Measurements from ENCODE around the gene GPRC5D. TPM values are rescaled to one million over a fixed set of nuclear protein-coding genes. Genes with fewer than 3 reads are reported as not detected.

The GPRC5D gene
- total RNA-seq, 1 experiment from 2014 or later = not detected

GRCh38 chr12:12997156-12997555, 45.2 kb upstream of the GPRC5D start:
- no peak overlapping the region for H3K9ac ChIP-seq (ENCODE audit: low read length)
- H3K4me3 ChIP-seq (ENCODE audit: low read length) = no peak overlapping the region
- H4K20me1 ChIP-seq (ENCODE audit: insufficient read depth, low read depth, low read length) = no peaks in the 10 kb centered on the region
- H3K79me2 ChIP-seq (ENCODE audit: low read length) = no peaks in the 10 kb centered on the region
- H2AFZ ChIP-seq (ENCODE audit: low read length) = no peak overlapping the region
- peaks cover 15% of the 10 kb centered on the region for H3K4me1 ChIP-seq (ENCODE audit: low read length)
- H3K9me2 ChIP-seq (replicated peaks; ENCODE audit: insufficient read depth, low read length) = no peaks in the 10 kb centered on the region
- no peaks in the 10 kb centered on the region for H3K27me3 ChIP-seq (ENCODE audit: low read length)
- H3K4me2 ChIP-seq (ENCODE audit: low read depth, low read length, poor library complexity, severe bottlenecking) = no peak overlapping the region
- DNase-seq = no peak
- no peaks in the 10 kb centered on the region for H3K9me3 ChIP-seq (ENCODE audit: low read length)
- H3K36me3 ChIP-seq (ENCODE audit: insufficient read depth, low read length) = no peaks in the 10 kb centered on the region
- H3K27ac ChIP-seq (ENCODE audit: low read length) = no peak overlapping the region

- Histone ChIP-seq H3K4me3 (ENCODE audit: low read length) (no peak overlapping the region), H3K4me1 (ENCODE audit: low read length) (peaks cover 13% of the 10 kb centered on the region), H3K27ac (ENCODE audit: low read length) (no peak overlapping the region), H3K36me3 (ENCODE audit: insufficient read depth, low read length) (no peaks in the 10 kb centered on the region), H3K4me2 (ENCODE audit: low read depth, low read length, poor library complexity, severe bottlenecking) (no peak overlapping the region), H2AFZ (ENCODE audit: low read length) (no peak overlapping the region), H3K9ac (ENCODE audit: low read length) (no peak overlapping the region), H4K20me1 (ENCODE audit: insufficient read depth, low read depth, low read length) (no peaks in the 10 kb centered on the region), H3K9me3 (ENCODE audit: low read length) (no peaks in the 10 kb centered on the region), H3K79me2 (ENCODE audit: low read length) (no peaks in the 10 kb centered on the region), H3K27me3 (ENCODE audit: low read length) (no peaks in the 10 kb centered on the region), H3K9me2 (replicated peaks; ENCODE audit: insufficient read depth, low read length) (no peaks in the 10 kb centered on the region)
- no peak for DNase-seq
Measured at GRCh38 chr12:12996209-12996608, 44.2 kb upstream of the GPRC5D start.

- Histone ChIP-seq H3K27ac (ENCODE audit: low read length) (no peak overlapping the region), H3K79me2 (ENCODE audit: low read length) (no peaks in the 10 kb centered on the region), H3K27me3 (ENCODE audit: low read length) (no peaks in the 10 kb centered on the region), H2AFZ (ENCODE audit: low read length) (no peak overlapping the region), H3K9me2 (replicated peaks; ENCODE audit: insufficient read depth, low read length) (no peaks in the 10 kb centered on the region), H3K4me1 (ENCODE audit: low read length) (peaks cover 3% of the 10 kb centered on the region), H3K4me2 (ENCODE audit: low read depth, low read length, poor library complexity, severe bottlenecking) (no peak overlapping the region), H3K9me3 (ENCODE audit: low read length) (no peaks in the 10 kb centered on the region), H3K4me3 (ENCODE audit: low read length) (no peak overlapping the region), H3K9ac (ENCODE audit: low read length) (no peak overlapping the region), H4K20me1 (ENCODE audit: insufficient read depth, low read depth, low read length) (no peaks in the 10 kb centered on the region), H3K36me3 (ENCODE audit: insufficient read depth, low read length) (no peaks in the 10 kb centered on the region)
- no peak for DNase-seq
Measured at GRCh38 chr12:12995088-12995487, 43.1 kb upstream of the GPRC5D start.

- H3K9ac ChIP-seq (ENCODE audit: low read length) = no peak overlapping the region
- no peaks in the 10 kb centered on the region for H3K79me2 ChIP-seq (ENCODE audit: low read length)
- no peaks in the 10 kb centered on the region for H3K9me3 ChIP-seq (ENCODE audit: low read length)
- no peak overlapping the region for H3K4me3 ChIP-seq (ENCODE audit: low read length)
- no peaks in the 10 kb centered on the region for H3K9me2 ChIP-seq (replicated peaks; ENCODE audit: insufficient read depth, low read length)
- H3K4me2 ChIP-seq (ENCODE audit: low read depth, low read length, poor library complexity, severe bottlenecking) = no peak overlapping the region
- no peak for DNase-seq
- H2AFZ ChIP-seq (ENCODE audit: low read length) = no peak overlapping the region
- no peaks in the 10 kb centered on the region for H4K20me1 ChIP-seq (ENCODE audit: insufficient read depth, low read depth, low read length)
- no peak overlapping the region for H3K27ac ChIP-seq (ENCODE audit: low read length)
- no peaks in the 10 kb centered on the region for H3K36me3 ChIP-seq (ENCODE audit: insufficient read depth, low read length)
- no peaks in the 10 kb centered on the region for H3K27me3 ChIP-seq (ENCODE audit: low read length)
- no peaks in the 10 kb centered on the region for H3K4me1 ChIP-seq (ENCODE audit: low read length)
Measured at GRCh38 chr12:12993367-12993766, 41.4 kb upstream of the GPRC5D start.

GRCh38 chr12:12992418-12993130, 40.6 kb upstream of the GPRC5D start:
- H3K79me2 ChIP-seq (ENCODE audit: low read length) = no peaks in the 10 kb centered on the region
- H3K27ac ChIP-seq (ENCODE audit: low read length) = no peak overlapping the region
- H3K4me3 ChIP-seq (ENCODE audit: low read length) = no peak overlapping the region
- no peak overlapping the region for H3K9ac ChIP-seq (ENCODE audit: low read length)
- H3K4me2 ChIP-seq (ENCODE audit: low read depth, low read length, poor library complexity, severe bottlenecking) = no peak overlapping the region
- no peaks in the 10 kb centered on the region for H3K36me3 ChIP-seq (ENCODE audit: insufficient read depth, low read length)
- no peak overlapping the region for H2AFZ ChIP-seq (ENCODE audit: low read length)
- DNase-seq = no peak
- H3K27me3 ChIP-seq (ENCODE audit: low read length) = no peaks in the 10 kb centered on the region
- H3K9me3 ChIP-seq (ENCODE audit: low read length) = no peaks in the 10 kb centered on the region
- no peaks in the 10 kb centered on the region for H3K9me2 ChIP-seq (replicated peaks; ENCODE audit: insufficient read depth, low read length)
- H4K20me1 ChIP-seq (ENCODE audit: insufficient read depth, low read depth, low read length) = no peaks in the 10 kb centered on the region
- no peaks in the 10 kb centered on the region for H3K4me1 ChIP-seq (ENCODE audit: low read length)

- Histone ChIP-seq H3K79me2 (ENCODE audit: low read length) (no peaks in the 10 kb centered on the region), H3K9ac (ENCODE audit: low read length) (no peak overlapping the region), H3K4me2 (ENCODE audit: low read depth, low read length, poor library complexity, severe bottlenecking) (no peak overlapping the region)
Measured at GRCh38 chr12:12990700-12991468, 38.9 kb upstream of the GPRC5D start.

GRCh38 chr12:12987421-12987820, 35.5 kb upstream of the GPRC5D start:
- no peaks in the 10 kb centered on the region for H3K79me2 ChIP-seq (ENCODE audit: low read length)
- no peak overlapping the region for H3K27ac ChIP-seq (ENCODE audit: low read length)

More at GRCh38 chr12:12990700-12991468, 38.9 kb upstream of the GPRC5D start:
- no peak for DNase-seq
- H3K27ac ChIP-seq (ENCODE audit: low read length) = no peak overlapping the region
- no peaks in the 10 kb centered on the region for H4K20me1 ChIP-seq (ENCODE audit: insufficient read depth, low read depth, low read length)
- no peaks in the 10 kb centered on the region for H3K9me2 ChIP-seq (replicated peaks; ENCODE audit: insufficient read depth, low read length)
- H2AFZ ChIP-seq (ENCODE audit: low read length) = no peak overlapping the region
- peaks cover 4% of the 10 kb centered on the region for H3K4me1 ChIP-seq (ENCODE audit: low read length)
- no peaks in the 10 kb centered on the region for H3K9me3 ChIP-seq (ENCODE audit: low read length)
- no peaks in the 10 kb centered on the region for H3K27me3 ChIP-seq (ENCODE audit: low read length)
- H3K4me3 ChIP-seq (ENCODE audit: low read length) = no peak overlapping the region
- H3K36me3 ChIP-seq (ENCODE audit: insufficient read depth, low read length) = no peaks in the 10 kb centered on the region

GRCh38 chr12:12986775-12987331, 34.9 kb upstream of the GPRC5D start:
- Histone ChIP-seq H2AFZ (ENCODE audit: low read length) (no peak overlapping the region), H3K9me2 (replicated peaks; ENCODE audit: insufficient read depth, low read length) (no peaks in the 10 kb centered on the region), H4K20me1 (ENCODE audit: insufficient read depth, low read depth, low read length) (no peaks in the 10 kb centered on the region), H3K4me3 (ENCODE audit: low read length) (no peak overlapping the region), H3K36me3 (ENCODE audit: insufficient read depth, low read length) (no peaks in the 10 kb centered on the region), H3K9me3 (ENCODE audit: low read length) (no peaks in the 10 kb centered on the region), H3K27ac (ENCODE audit: low read length) (no peak overlapping the region), H3K27me3 (ENCODE audit: low read length) (no peaks in the 10 kb centered on the region), H3K79me2 (ENCODE audit: low read length) (no peaks in the 10 kb centered on the region), H3K4me2 (ENCODE audit: low read depth, low read length, poor library complexity, severe bottlenecking) (no peak overlapping the region), H3K4me1 (ENCODE audit: low read length) (peaks cover 4% of the 10 kb centered on the region), H3K9ac (ENCODE audit: low read length) (no peak overlapping the region)
- peak; percentile 53 for DNase-seq

More at GRCh38 chr12:12987421-12987820, 35.5 kb upstream of the GPRC5D start:
- Histone ChIP-seq H3K9ac (ENCODE audit: low read length) (no peak overlapping the region), H3K27me3 (ENCODE audit: low read length) (no peaks in the 10 kb centered on the region), H4K20me1 (ENCODE audit: insufficient read depth, low read depth, low read length) (no peaks in the 10 kb centered on the region), H3K4me3 (ENCODE audit: low read length) (no peak overlapping the region), H2AFZ (ENCODE audit: low read length) (no peak overlapping the region), H3K4me2 (ENCODE audit: low read depth, low read length, poor library complexity, severe bottlenecking) (no peak overlapping the region), H3K36me3 (ENCODE audit: insufficient read depth, low read length) (no peaks in the 10 kb centered on the region), H3K9me3 (ENCODE audit: low read length) (no peaks in the 10 kb centered on the region), H3K9me2 (replicated peaks; ENCODE audit: insufficient read depth, low read length) (no peaks in the 10 kb centered on the region), H3K4me1 (ENCODE audit: low read length) (peaks cover 4% of the 10 kb centered on the region)
- DNase-seq = no peak
